GM03348 (cell line): ENCODE measurements around the gene FBN3.

Experiments used
- DNase-seq: peaks from one replicate; pipeline ENCODE4 v3.0.0; 2012; ENCODE audit warnings: low spot score

The FBN3 gene

GRCh38 chr19:8089664-8090601 is 59.5 kb downstream of the FBN3 start:
- DNase-seq: no peak

GRCh38 chr19:8088752-8089663 is 60.4 kb downstream of the FBN3 start:
- DNase-seq: no peak

GRCh38 chr19:8087876-8088275 is 61.5 kb downstream of the FBN3 start:
- DNase-seq: no peak

GRCh38 chr19:8086849-8087248 is 62.5 kb downstream of the FBN3 start:
- no peak for DNase-seq

GRCh38 chr19:8085598-8086408 is 63.6 kb downstream of the FBN3 start:
- no peak for DNase-seq

- DNase-seq: no peak
These were observed 65.2 kb downstream of the FBN3 start for GRCh38 chr19:8084152-8084551.

GRCh38 chr19:8083141-8083540 is 66.3 kb downstream of the FBN3 start:
- no peak for DNase-seq

- no peak for DNase-seq
These were observed 67.5 kb downstream of the FBN3 start for GRCh38 chr19:8081569-8082550.

- DNase-seq: no peak
These were observed 68.6 kb downstream of the FBN3 start for GRCh38 chr19:8080832-8081231.

GRCh38 chr19:8079988-8080387 is 69.4 kb downstream of the FBN3 start:
- DNase-seq: no peak

- DNase-seq: no peak
These were observed 74.0 kb downstream of the FBN3 start for GRCh38 chr19:8075158-8076074.

GRCh38 chr19:8074501-8074900 is 74.9 kb downstream of the FBN3 start:
- DNase-seq: no peak

GRCh38 chr19:8071912-8072311 is 77.5 kb downstream of the FBN3 start:
- no peak for DNase-seq

GRCh38 chr19:8069096-8069973 is 80.1 kb downstream of the FBN3 start:
- no peak for DNase-seq

- DNase-seq: no peak
These were observed 83.5 kb downstream of the FBN3 start for GRCh38 chr19:8065875-8066261.

GRCh38 chr19:8064911-8065874 is 84.2 kb downstream of the FBN3 start:
- DNase-seq: no peak

- no peak for DNase-seq
These were observed 91.7 kb downstream of the FBN3 start for GRCh38 chr19:8057545-8058270.
